ENCODE data around the gene GRK5.

GRK5 gene

GRCh38 chr10:119348106-119348505, 140.7 kb downstream of the GRK5 start:
- Histone ChIP-seq H3K4me3 (ENCODE audit: low read length, poor library complexity, severe bottlenecking) (no peak overlapping the region), H3K79me2 (ENCODE audit: insufficient read depth, low read length) (no peaks in the 10 kb centered on the region), H3K9ac (ENCODE audit: low read depth, low read length, poor library complexity, severe bottlenecking) (no peak overlapping the region), H4K20me1 (ENCODE audit: insufficient read depth, low read length, poor library complexity, severe bottlenecking) (no peaks in the 10 kb centered on the region), H3K4me2 (ENCODE audit: low read depth, low read length, poor library complexity, severe bottlenecking) (no peak overlapping the region), H3K9me3 (ENCODE audit: insufficient read depth, low read depth, low read length) (peaks cover 10% of the 10 kb centered on the region; the same call in 1 of the 2 replicates), H3K36me3 (ENCODE audit: insufficient read depth, low read length) (peaks cover 22% of the 10 kb centered on the region; the same call in 1 of the 2 replicates), H3K4me1 (ENCODE audit: insufficient read depth, low read length, poor library complexity, severe bottlenecking) (peaks cover 3% of the 10 kb centered on the region), H2AFZ (ENCODE audit: low read length) (no peak overlapping the region), H3K9me2 (replicated peaks; ENCODE audit: low read depth, low read length) (no peaks in the 10 kb centered on the region), H3F3A (ENCODE audit: low read depth) (no peaks in the 10 kb centered on the region), H3K27me3 (ENCODE audit: insufficient read depth, low read length, poor library complexity, severe bottlenecking) (no peaks in the 10 kb centered on the region)
- no peak for TF ChIP-seq CTCF (conservative IDR thresholded peaks at IDR 0.05; ENCODE audit: low read length)

- Histone ChIP-seq H3K4me1 (ENCODE audit: insufficient read depth, low read length, poor library complexity, severe bottlenecking) (peaks cover 3% of the 10 kb centered on the region), H3K79me2 (ENCODE audit: insufficient read depth, low read length) (no peaks in the 10 kb centered on the region), H3K36me3 (ENCODE audit: insufficient read depth, low read length) (peaks cover 19% of the 10 kb centered on the region; the same call in 1 of the 2 replicates), H3K4me2 (ENCODE audit: low read depth, low read length, poor library complexity, severe bottlenecking) (no peak overlapping the region), H3K9me3 (ENCODE audit: insufficient read depth, low read depth, low read length) (peaks cover 10% of the 10 kb centered on the region; the same call in 1 of the 2 replicates), H3K9me2 (replicated peaks; ENCODE audit: low read depth, low read length) (no peaks in the 10 kb centered on the region), H3F3A (ENCODE audit: low read depth) (no peaks in the 10 kb centered on the region), H3K9ac (ENCODE audit: low read depth, low read length, poor library complexity, severe bottlenecking) (no peak overlapping the region), H3K27me3 (ENCODE audit: insufficient read depth, low read length, poor library complexity, severe bottlenecking) (no peaks in the 10 kb centered on the region), H3K4me3 (ENCODE audit: low read length, poor library complexity, severe bottlenecking) (no peak overlapping the region), H2AFZ (ENCODE audit: low read length) (no peak overlapping the region), H4K20me1 (ENCODE audit: insufficient read depth, low read length, poor library complexity, severe bottlenecking) (no peaks in the 10 kb centered on the region)
- no peak for TF ChIP-seq EZH2phosphoT487 (IDR thresholded peaks at IDR 0.05; ENCODE audit: borderline replicate concordance)
- no peak for TF ChIP-seq CTCF (conservative IDR thresholded peaks at IDR 0.05; ENCODE audit: low read length)
Measured at GRCh38 chr10:119348516-119349240, 141.3 kb downstream of the GRK5 start.

- no peak overlapping the region for H3K4me3 ChIP-seq (ENCODE audit: low read length, poor library complexity, severe bottlenecking)
- peaks cover 3% of the 10 kb centered on the region for H3K4me1 ChIP-seq (ENCODE audit: insufficient read depth, low read length, poor library complexity, severe bottlenecking)
- H3K36me3 ChIP-seq (ENCODE audit: insufficient read depth, low read length), result peaks cover 19% of the 10 kb centered on the region; the same call in 1 of the 2 replicates
- no peaks in the 10 kb centered on the region for H3F3A ChIP-seq (ENCODE audit: low read depth)
- no peak overlapping the region for H2AFZ ChIP-seq (ENCODE audit: low read length)
- H4K20me1 ChIP-seq (ENCODE audit: insufficient read depth, low read length, poor library complexity, severe bottlenecking), result no peaks in the 10 kb centered on the region
- H3K9ac ChIP-seq (ENCODE audit: low read depth, low read length, poor library complexity, severe bottlenecking), result no peak overlapping the region
- H3K4me2 ChIP-seq (ENCODE audit: low read depth, low read length, poor library complexity, severe bottlenecking), result no peak overlapping the region
- peaks cover 10% of the 10 kb centered on the region; the same call in 1 of the 2 replicates for H3K9me3 ChIP-seq (ENCODE audit: insufficient read depth, low read depth, low read length)
- H3K9me2 ChIP-seq (replicated peaks; ENCODE audit: low read depth, low read length), result no peaks in the 10 kb centered on the region
- H3K27me3 ChIP-seq (ENCODE audit: insufficient read depth, low read length, poor library complexity, severe bottlenecking), result no peaks in the 10 kb centered on the region
- TF ChIP-seq EZH2phosphoT487 (IDR thresholded peaks at IDR 0.05; ENCODE audit: borderline replicate concordance), result no peak
- no peaks in the 10 kb centered on the region for H3K79me2 ChIP-seq (ENCODE audit: insufficient read depth, low read length)
Measured at GRCh38 chr10:119349341-119349740, 142.0 kb downstream of the GRK5 start.

Measured in Loucy (cell line).